GM23338 (cell line): Measurements from ENCODE around the gene ETHE1. TPM values are rescaled to one million over a fixed set of nuclear protein-coding genes. Genes with fewer than 3 reads are reported as not detected.

Experiments used
- ATAC-seq: fragments of 200-7000 bp; cut with Tn5 transposase; 3 replicates; pipeline ENCODE4 v1.9.1; 2020
- DNase-seq: peaks from one replicate; pipeline ENCODE4 v3.0.0-alpha.2; 2015; ENCODE audit warnings: low spot score
- H2AFZ ChIP-seq: fragments of 200-600 bp; sonication (generic); 2 replicates; pipeline ENCODE4 v1.8.0; 2016; ENCODE audit warnings: antibody characterized with exemption, mild to moderate bottlenecking, moderate library complexity
- H3F3A ChIP-seq: fragments of 200-600 bp; sonication (generic); replicated peaks from 2 replicates; pipeline ENCODE4 v1.8.0; 2017; ENCODE audit warnings: antibody characterized with exemption, mixed run types, low read depth
- H3K27ac ChIP-seq: fragments of 200-600 bp; sonication (generic); 2 replicates; pipeline ENCODE4 v1.6.1; 2016; ENCODE audit warnings: low read depth
- H3K27me3 ChIP-seq: fragments of 200-600 bp; sonication (generic); 2 replicates; pipeline ENCODE4 v1.8.0; 2016; ENCODE audit warnings: mild to moderate bottlenecking, mixed run types, moderate library complexity; ENCODE audit not compliant: insufficient read depth
- H3K36me3 ChIP-seq: fragments of 200-600 bp; sonication (generic); 2 replicates; pipeline ENCODE4 v1.8.0; 2016; ENCODE audit warnings: mild to moderate bottlenecking; ENCODE audit not compliant: insufficient read depth
- H3K4me1 ChIP-seq: fragments of 200-600 bp; sonication (generic); 2 replicates; pipeline ENCODE4 v1.8.0; 2016; ENCODE audit warnings: mild to moderate bottlenecking, moderate library complexity; ENCODE audit not compliant: insufficient read depth
- H3K4me2 ChIP-seq: fragments of 200-600 bp; sonication (generic); 2 replicates; pipeline ENCODE4 v1.7.1; 2017; ENCODE audit warnings: mixed run types
- H3K4me3 ChIP-seq: fragments of 200-600 bp; sonication (generic); 2 replicates; pipeline ENCODE4 v1.6.1; 2016; ENCODE audit warnings: mixed run types
- H3K79me2 ChIP-seq: fragments of 200-600 bp; sonication (generic); replicated peaks from 2 replicates; pipeline ENCODE4 v1.8.0; 2017; ENCODE audit warnings: mild to moderate bottlenecking; ENCODE audit not compliant: insufficient read depth
- H3K9me2 ChIP-seq: fragments of 200-600 bp; sonication (generic); 2 replicates; pipeline ENCODE4 v1.8.0; 2017; ENCODE audit not compliant: insufficient read depth
- H4K20me1 ChIP-seq: fragments of 200-600 bp; sonication (generic); replicated peaks from 2 replicates; pipeline ENCODE4 v1.8.0; 2017; ENCODE audit warnings: mild to moderate bottlenecking; ENCODE audit not compliant: insufficient read depth
- H3K27ac Mint-ChIP-seq: 2 replicates; pipeline ENCODE4 v1.8.0; 2020; ENCODE audit warnings: inconsistent platforms, mild to moderate bottlenecking, moderate library complexity, mixed read lengths
- H3K27me3 Mint-ChIP-seq: 3 replicates; pipeline ENCODE4 v1.8.0; 2022; ENCODE audit warnings: low read depth, mild to moderate bottlenecking, moderate library complexity, mixed read lengths, inconsistent platforms; ENCODE audit not compliant: insufficient read depth, poor library complexity
- H3K36me3 Mint-ChIP-seq: 3 replicates; pipeline ENCODE4 v1.8.0; 2021; ENCODE audit warnings: low read depth, mild to moderate bottlenecking, inconsistent platforms, moderate library complexity, mixed read lengths
- H3K4me1 Mint-ChIP-seq: 3 replicates; pipeline ENCODE4 v1.8.0; 2020; ENCODE audit warnings: mild to moderate bottlenecking, inconsistent platforms, mixed read lengths
- H3K4me3 Mint-ChIP-seq: 3 replicates; pipeline ENCODE4 v1.8.0; 2021; ENCODE audit warnings: moderate library complexity, mild to moderate bottlenecking, inconsistent platforms, mixed read lengths
- H3K9me3 Mint-ChIP-seq: 3 replicates; pipeline ENCODE4 v1.8.0; 2020; ENCODE audit warnings: moderate library complexity, mild to moderate bottlenecking, inconsistent platforms, mixed read lengths
- CREB1 ChIP-seq: fragments of 250-450 bp; sonication (Bioruptor Pico); IDR thresholded peaks from 2 replicates; pipeline ENCODE4 v1.5.0; 2020; ENCODE audit warnings: low read depth, mild to moderate bottlenecking, moderate library complexity
- CTCF ChIP-seq, 2 experiments: fragments of 200-600 bp in 1 of 2; sonication (generic) in 1 of 2; conservative IDR thresholded peaks; 2 replicates each; pipeline versions ENCODE4 v1.5.1 to v1.6.1; 2016 to 2017; ENCODE audit warnings: antibody characterized with exemption in 2 of 2, low read depth in 2 of 2, mild to moderate bottlenecking in 2 of 2, moderate library complexity in 1 of 2
- ETS1 ChIP-seq: IDR thresholded peaks from 2 replicates; pipeline ENCODE4 v1.6.1; 2016; ENCODE audit warnings: antibody characterized with exemption
- EZH2 ChIP-seq: fragments of 200-600 bp; sonication (generic); IDR thresholded peaks from one replicate; pipeline ENCODE4 v1.8.0; 2017; ENCODE audit warnings: antibody characterized with exemption, mild to moderate bottlenecking, low read depth; ENCODE audit not compliant: unreplicated experiment
- EZH2phosphoT487 ChIP-seq: fragments of 200-600 bp; sonication (generic); IDR thresholded peaks from one replicate; pipeline ENCODE4 v1.8.1; 2018; ENCODE audit warnings: antibody characterized with exemption; ENCODE audit not compliant: unreplicated experiment
- JUNB ChIP-seq: IDR thresholded peaks from one replicate; pipeline ENCODE4 v1.6.1; 2016; ENCODE audit warnings: antibody characterized with exemption; ENCODE audit not compliant: unreplicated experiment
- NANOG ChIP-seq: IDR thresholded peaks from 2 replicates; pipeline ENCODE4 v1.6.1; 2016; ENCODE audit warnings: antibody characterized with exemption, borderline replicate concordance
- POLR2AphosphoS5 ChIP-seq: IDR thresholded peaks from 2 replicates; pipeline ENCODE4 v1.6.1; 2016; ENCODE audit warnings: antibody characterized with exemption, low read depth
- REST ChIP-seq: IDR thresholded peaks from one replicate; pipeline ENCODE4 v1.6.1; 2018; ENCODE audit warnings: antibody characterized with exemption; ENCODE audit not compliant: unreplicated experiment
- STAT1 ChIP-seq: IDR thresholded peaks from one replicate; pipeline ENCODE4 v1.6.1; 2016; ENCODE audit warnings: antibody characterized with exemption; ENCODE audit not compliant: unreplicated experiment
- ZNF114 ChIP-seq: fragments of 250-450 bp; sonication (Bioruptor Pico); IDR thresholded peaks from 2 replicates; pipeline ENCODE4 v1.5.0; 2020; ENCODE audit warnings: mild to moderate bottlenecking, moderate library complexity
- ZNF331 ChIP-seq: fragments of 250-450 bp; sonication (Bioruptor Pico); IDR thresholded peaks from 2 replicates; pipeline ENCODE4 v1.5.0; 2020; ENCODE audit warnings: low read depth, mild to moderate bottlenecking, moderate library complexity
- ZNF462 ChIP-seq: fragments of 250-450 bp; sonication (Bioruptor Pico); IDR thresholded peaks from 2 replicates; pipeline ENCODE4 v1.5.0; 2020; ENCODE audit warnings: mild to moderate bottlenecking, moderate library complexity
- polyA plus RNA-seq: library from polyadenylated mRNA; unstranded; fragments of >200 nt; fragmentation: Nextera tagmentation; extraction: Ambion mirVana; gene quantifications from 2 replicates; pipeline ENCODE4 v1.2.1, GENCODE V29; 2016
- total RNA-seq: library from RNA; depleted of rRNA; stranded (reverse); fragments of >200 nt; shearing (Covaris generic); gene quantifications from 2 replicates; pipeline ENCODE4 v1.2.3, GENCODE V29; 2014

The ETHE1 gene
- total and polyA plus RNA-seq, 2 experiments from 2014 or later, result 11.1 to 25.5 TPM

GRCh38 chr19:43541920-43542650 lies 15.1 kb upstream of the ETHE1 start:
- no peak overlapping the region for H3K4me2 ChIP-seq
- H3K4me3 Mint-ChIP-seq, result no peak overlapping the region
- H3K4me1 Mint-ChIP-seq, result no peaks in the 10 kb centered on the region
- H3F3A ChIP-seq, result no peaks in the 10 kb centered on the region
- no peak overlapping the region for H3K27ac ChIP-seq
- no peak overlapping the region for H2AFZ ChIP-seq
- DNase-seq, result no peak
- H4K20me1 ChIP-seq, result no peaks in the 10 kb centered on the region; the same call in 1 of the 2 replicates
- no peaks in the 10 kb centered on the region for H3K27me3 ChIP-seq
- H3K27ac Mint-ChIP-seq, result no peak overlapping the region
- H3K9me2 ChIP-seq, result 0 out of 2 replicates have a peak, but pooled peaks cover 3% of the 10 kb centered on the region
- ATAC-seq, result no peak
- peaks cover 1% of the 10 kb centered on the region for H3K27me3 Mint-ChIP-seq
- H3K36me3 Mint-ChIP-seq, result peaks cover 78% of the 10 kb centered on the region
- H3K79me2 ChIP-seq, result no peaks in the 10 kb centered on the region
- no peak for TF ChIP-seq NANOG
- TF ChIP-seq STAT1, result no peak
- TF ChIP-seq EZH2, result no peak
- no peak for TF ChIP-seq CTCF (conservative IDR thresholded peaks at IDR 0.05; ENCODE audit: low read depth in 2 of 2)
- TF ChIP-seq REST, result no peak
- TF ChIP-seq EZH2phosphoT487, result no peak
- TF ChIP-seq JUNB, result no peak
- TF ChIP-seq POLR2AphosphoS5, result no peak
- TF ChIP-seq CREB1, result no peak
- no peak for TF ChIP-seq ZNF331 (CRISPR knock-in tag)
- TF ChIP-seq ZNF114, result no peak
- TF ChIP-seq ETS1, result no peak
- TF ChIP-seq ZNF462 (CRISPR knock-in tag), result no peak
- H3K4me1 ChIP-seq, result no peaks in the 10 kb centered on the region
- H3K36me3 ChIP-seq, result peaks cover 17% of the 10 kb centered on the region
- no peak overlapping the region for H3K4me3 ChIP-seq
- peaks cover 21% of the 10 kb centered on the region for H3K9me3 Mint-ChIP-seq
